Fibroblast of lung (primary cell): Measurements from ENCODE around the gene CNTNAP5. TPM values are rescaled to one million over a fixed set of nuclear protein-coding genes. Genes with fewer than 3 reads are reported as not detected.

Experiments
- DNase-seq, 2 donors: peaks; one replicate each; pipeline versions ENCODE4 v3.0.0 to v3.0.0-alpha.2; 2010; ENCODE audit warnings: low read depth in 2 of 2
- H2AFZ ChIP-seq: 2 replicates; pipeline ENCODE4 v1.5.1; 2012; ENCODE audit warnings: low read length, control low read depth, inconsistent platforms
- H3K27ac ChIP-seq: 2 replicates; pipeline ENCODE4 v1.5.1; 2011; ENCODE audit warnings: low read length, control low read depth; ENCODE audit not compliant: insufficient read depth
- H3K27me3 ChIP-seq: 2 replicates; pipeline ENCODE4 v1.5.1; 2011; ENCODE audit warnings: mild to moderate bottlenecking, low read length; ENCODE audit not compliant: control insufficient read depth, insufficient read depth
- H3K36me3 ChIP-seq: 2 replicates; pipeline ENCODE4 v1.5.1; 2011; ENCODE audit warnings: low read length; ENCODE audit not compliant: control insufficient read depth, insufficient read depth
- H3K4me1 ChIP-seq: 2 replicates; pipeline ENCODE4 v1.5.1; 2011; ENCODE audit warnings: low read length; ENCODE audit not compliant: control insufficient read depth, insufficient read depth; ENCODE audit errors: extremely low read depth
- H3K4me2 ChIP-seq: 2 replicates; pipeline ENCODE4 v1.5.1; 2011; ENCODE audit warnings: low read length, control low read depth; ENCODE audit not compliant: insufficient read depth; ENCODE audit errors: extremely low read depth
- H3K4me3 ChIP-seq, 4 experiments: fragments of 200-600 bp in 1 of 4; sonication (generic) in 1 of 4; replicated peaks in 1 of 4; 2 replicates each; pipeline ENCODE4 v1.5.1; 2011 to 2016; ENCODE audit warnings: low read length in 4 of 4, low read depth in 3 of 4, mild to moderate bottlenecking in 3 of 4, control low read depth in 2 of 4, inconsistent platforms in 1 of 4, mixed read lengths in 1 of 4; ENCODE audit not compliant: insufficient read depth in 1 of 4; ENCODE audit errors: control extremely low read depth in 1 of 4
- H3K79me2 ChIP-seq: 2 replicates; pipeline ENCODE4 v1.5.1; 2012; ENCODE audit warnings: mild to moderate bottlenecking, low read length, inconsistent platforms; ENCODE audit not compliant: control insufficient read depth, insufficient read depth
- H3K9ac ChIP-seq: 2 replicates; pipeline ENCODE4 v1.5.1; 2011; ENCODE audit warnings: mild to moderate bottlenecking, low read length, control low read depth; ENCODE audit not compliant: insufficient read depth
- H3K9me3 ChIP-seq: 2 replicates; pipeline ENCODE4 v1.5.1; 2012; ENCODE audit warnings: low read depth, low read length; ENCODE audit not compliant: control insufficient read depth, insufficient read depth
- H4K20me1 ChIP-seq: 2 replicates; pipeline ENCODE4 v1.5.1; 2011; ENCODE audit warnings: low read length; ENCODE audit not compliant: control insufficient read depth, insufficient read depth; ENCODE audit errors: extremely low read depth
- CTCF ChIP-seq, 2 donors: IDR thresholded peaks in 1 of 2; conservative IDR thresholded peaks in 1 of 2; 1 replicate in 1 of 2; 2 replicates in 1 of 2; pipeline ENCODE4 v1.5.1; 2011 to 2012; ENCODE audit warnings: low read length in 2 of 2, control low read depth in 1 of 2, inconsistent platforms in 1 of 2, low read depth in 1 of 2, mild to moderate bottlenecking in 1 of 2
- EZH2 ChIP-seq: IDR thresholded peaks from 2 replicates; pipeline ENCODE4 v1.5.1; 2012; ENCODE audit warnings: low read length, control low read depth, mild to moderate bottlenecking; ENCODE audit errors: missing control alignments
- polyA plus RNA-seq, 2 donors: library from polyadenylated mRNA; depleted of rRNA in 1 of 2; stranded (reverse) in 1 of 2; unstranded in 1 of 2; fragments of >200 nt; gene quantifications; 2 replicates each; pipeline ENCODE4 v1.2.1, GENCODE V29; 2011 to 2012; ENCODE audit warnings: missing spikeins in 1 of 2
- total RNA-seq: library from RNA; depleted of rRNA; stranded (reverse); fragments of >200 nt; gene quantifications from 2 replicates; pipeline ENCODE4 v1.2.1, GENCODE V29; 2014

Gene CNTNAP5
- total and polyA plus RNA-seq, 2 donors (not counting 1 experiment from before 2014, with no cell fraction given) = not detected

GRCh38 chr2:124692216-124692615 lies 667.1 kb downstream of the CNTNAP5 start:
- Histone ChIP-seq H3K9ac (no peak overlapping the region), H3K4me1 (no peaks in the 10 kb centered on the region), H2AFZ (no peak overlapping the region), H3K9me3 (no peaks in the 10 kb centered on the region), H4K20me1 (no peaks in the 10 kb centered on the region), H3K27ac (no peak overlapping the region), H3K27me3 (no peaks in the 10 kb centered on the region), H3K4me3 (no peak overlapping the region), H3K4me2 (no peak overlapping the region), H3K79me2 (no peaks in the 10 kb centered on the region), H3K36me3 (no peaks in the 10 kb centered on the region)
- no peak for DNase-seq
- no peak for TF ChIP-seq EZH2
- TF ChIP-seq CTCF (conservative IDR thresholded peaks at IDR 0.05 in 1 of 2, IDR thresholded peaks at IDR 0.05 in 1 of 2; ENCODE audit: low read depth in 1 of 2, low read length in 2 of 2) = no peak

GRCh38 chr2:124692707-124693106 lies 667.6 kb downstream of the CNTNAP5 start:
- TF ChIP-seq CTCF (conservative IDR thresholded peaks at IDR 0.05 in 1 of 2, IDR thresholded peaks at IDR 0.05 in 1 of 2; ENCODE audit: low read depth in 1 of 2, low read length in 2 of 2) (no peak), EZH2 (no peak)
- Histone ChIP-seq H3K9ac (no peak overlapping the region), H3K79me2 (no peaks in the 10 kb centered on the region), H3K27ac (no peak overlapping the region), H3K4me2 (no peak overlapping the region), H3K9me3 (no peaks in the 10 kb centered on the region), H2AFZ (no peak overlapping the region), H3K4me3 (no peak overlapping the region), H3K27me3 (no peaks in the 10 kb centered on the region), H3K4me1 (no peaks in the 10 kb centered on the region), H3K36me3 (no peaks in the 10 kb centered on the region), H4K20me1 (no peaks in the 10 kb centered on the region)
- DNase-seq = no peak

GRCh38 chr2:124693156-124693555 lies 668.1 kb downstream of the CNTNAP5 start:
- Histone ChIP-seq H3K27ac (no peak overlapping the region), H3K4me2 (no peak overlapping the region), H3K4me3 (no peak overlapping the region), H3K27me3 (no peaks in the 10 kb centered on the region), H3K79me2 (no peaks in the 10 kb centered on the region), H2AFZ (no peak overlapping the region), H3K9me3 (no peaks in the 10 kb centered on the region), H3K4me1 (no peaks in the 10 kb centered on the region), H3K36me3 (no peaks in the 10 kb centered on the region), H3K9ac (no peak overlapping the region), H4K20me1 (no peaks in the 10 kb centered on the region)
- TF ChIP-seq EZH2 (no peak), CTCF (conservative IDR thresholded peaks at IDR 0.05 in 1 of 2, IDR thresholded peaks at IDR 0.05 in 1 of 2; ENCODE audit: low read depth in 1 of 2, low read length in 2 of 2) (no peak)
- no peak for DNase-seq
